SK-MEL-5 (cell line): Measurements from ENCODE around the gene PGP. TPM values are rescaled to one million over a fixed set of nuclear protein-coding genes. Genes with fewer than 3 reads are reported as not detected.

Experiments
- DNase-seq: peaks from one replicate; pipeline ENCODE4 v3.0.0-alpha.2; 2016; ENCODE audit warnings: low read depth, low spot score
- in situ Hi-C: cut with HindIII; loops from 2 replicates; pipeline ENCODE4 v1.10.0; 2016; ENCODE audit warnings: low sequenced_read_pairs, high pct_unique_total_duplicates, low pct_unique_long_range_greater_than_20kb
- total RNA-seq: library from RNA; depleted of rRNA; stranded (reverse); fragments of >200 nt; shearing (Covaris generic); gene quantifications from 2 replicates; pipeline ENCODE4 v1.2.3, GENCODE V29; 2014

PGP gene
- total RNA-seq, 1 experiment from 2014 or later = 13.6 TPM

- DNase-seq = no peak
- in situ Hi-C loops = no loop called here
These were observed 36.1 kb downstream of the PGP start for GRCh38 chr16:2178321-2179106.

- in situ Hi-C loops = no loop called here
- DNase-seq = no peak
These were observed 37.1 kb downstream of the PGP start for GRCh38 chr16:2177561-2177960.

GRCh38 chr16:2177101-2177500 lies 37.5 kb downstream of the PGP start:
- in situ Hi-C loops = no loop called here
- no peak for DNase-seq

- in situ Hi-C loops = no loop called here
- DNase-seq = no peak
These were observed 38.6 kb downstream of the PGP start for GRCh38 chr16:2176047-2176446.

GRCh38 chr16:2175454-2175853 lies 39.2 kb downstream of the PGP start:
- DNase-seq = no peak
- in situ Hi-C loops = no loop called here

- no peak for DNase-seq
- in situ Hi-C loops = no loop called here
These were observed 40.1 kb downstream of the PGP start for GRCh38 chr16:2174396-2175131.

GRCh38 chr16:2173916-2174315 lies 40.7 kb downstream of the PGP start:
- in situ Hi-C loops = no loop called here

GRCh38 chr16:2173366-2173765 lies 41.3 kb downstream of the PGP start:
- in situ Hi-C loops = no loop called here
- no peak for DNase-seq

More at GRCh38 chr16:2173916-2174315, 40.7 kb downstream of the PGP start:
- DNase-seq = no peak

GRCh38 chr16:2172688-2173335 lies 41.8 kb downstream of the PGP start:
- in situ Hi-C loops = no loop called here
- DNase-seq = no peak

- no peak for DNase-seq
- in situ Hi-C loops = no loop called here
These were observed 43.0 kb downstream of the PGP start for GRCh38 chr16:2171601-2172178.

- DNase-seq = no peak
- in situ Hi-C loops = no loop called here
These were observed 43.8 kb downstream of the PGP start for GRCh38 chr16:2170587-2171435.

- in situ Hi-C loops = no loop called here
- no peak for DNase-seq
These were observed 44.6 kb downstream of the PGP start for GRCh38 chr16:2170080-2170479.

GRCh38 chr16:2167068-2167638 lies 47.5 kb downstream of the PGP start:
- DNase-seq = no peak
- in situ Hi-C loops = no loop called here

GRCh38 chr16:2166263-2167067 lies 48.2 kb downstream of the PGP start:
- no peak for DNase-seq
- in situ Hi-C loops = no loop called here

- in situ Hi-C loops = no loop called here
- no peak for DNase-seq
These were observed 48.8 kb downstream of the PGP start for GRCh38 chr16:2165861-2166260.

- in situ Hi-C loops = no loop called here
- no peak for DNase-seq
These were observed 51.3 kb downstream of the PGP start for GRCh38 chr16:2163211-2163881.
